Tibial artery (tissue), 4 donors: ENCODE measurements around the gene APEH.

Source experiments
- DNase-seq, 2 donors: peaks; one replicate each; pipeline ENCODE4 v3.0.0-alpha.2; 2019
- H3K27ac ChIP-seq, 2 donors: fragments of 200-600 bp; sonication (generic) in 1 of 2; 1 replicate in 1 of 2; 2 replicates in 1 of 2; pipeline ENCODE4 v1.5.1; 2018 to 2019; ENCODE audit warnings: mild to moderate bottlenecking in 1 of 2
- H3K27me3 ChIP-seq, 2 donors: fragments of 200-600 bp; sonication (generic) in 1 of 2; one replicate each; pipeline versions ENCODE4 v1.5.1 to v1.6.0; 2016 to 2019
- H3K36me3 ChIP-seq, 3 donors: fragments of 200-600 bp; sonication (generic) in 2 of 3; one replicate each; pipeline ENCODE4 v1.5.1; 2016 to 2019; ENCODE audit warnings: mild to moderate bottlenecking in 2 of 3
- H3K4me1 ChIP-seq, 4 donors: fragments of 200-600 bp; sonication (generic) in 2 of 4; 1 replicate in 3 of 4; 2 replicates in 1 of 4; pipeline ENCODE4 v1.5.1; 2016 to 2019
- H3K4me3 ChIP-seq, 2 donors: fragments of 200-600 bp; sonication (generic) in 1 of 2; 1 replicate in 1 of 2; 2 replicates in 1 of 2; pipeline ENCODE4 v1.5.1; 2018 to 2019; ENCODE audit warnings: mild to moderate bottlenecking in 2 of 2
- H3K9me3 ChIP-seq, 3 donors: fragments of 200-600 bp; sonication (generic) in 1 of 3; one replicate each; pipeline ENCODE4 v1.5.1; 2016 to 2019
- intact Hi-C: fragments of 100-400 bp; cut with DNase I; formaldehyde crosslinking; loops from one replicate; pipeline ENCODE4 v1.15.0; 2023; ENCODE audit warnings: low total_unique reads
- TF ChIP-seq, protein P1 (sequence below), 2 experiments: fragments of 200-600 bp in 1 of 2; fragments of 450-650 bp in 1 of 2; IDR thresholded peaks; one replicate each; pipeline ENCODE4 v1.5.1; 2017 to 2019; ENCODE audit warnings: antibody characterized with exemption in 2 of 2, mild to moderate bottlenecking in 1 of 2, moderate library complexity in 1 of 2

The APEH gene

DNA sequence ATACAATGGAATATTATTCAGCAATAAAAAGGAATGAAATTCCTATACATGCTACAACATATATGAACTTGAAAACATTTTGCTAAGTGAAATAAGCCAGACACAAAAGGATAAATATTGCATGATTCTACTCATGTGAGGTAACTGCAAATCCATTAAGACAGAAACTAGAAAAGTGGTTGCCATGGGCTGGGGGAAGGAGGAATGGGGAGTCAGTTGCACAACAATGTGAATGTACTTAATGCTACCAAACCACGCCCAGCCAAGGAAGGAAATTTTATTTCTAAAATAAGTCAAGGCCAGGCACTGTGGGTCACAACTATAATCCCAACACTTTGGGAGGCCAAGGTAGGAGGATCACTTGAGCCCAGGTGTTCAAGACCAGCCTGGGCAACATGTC lies 59.4 kb downstream of the APEH start:
- TF ChIP-seq, protein P1, sequence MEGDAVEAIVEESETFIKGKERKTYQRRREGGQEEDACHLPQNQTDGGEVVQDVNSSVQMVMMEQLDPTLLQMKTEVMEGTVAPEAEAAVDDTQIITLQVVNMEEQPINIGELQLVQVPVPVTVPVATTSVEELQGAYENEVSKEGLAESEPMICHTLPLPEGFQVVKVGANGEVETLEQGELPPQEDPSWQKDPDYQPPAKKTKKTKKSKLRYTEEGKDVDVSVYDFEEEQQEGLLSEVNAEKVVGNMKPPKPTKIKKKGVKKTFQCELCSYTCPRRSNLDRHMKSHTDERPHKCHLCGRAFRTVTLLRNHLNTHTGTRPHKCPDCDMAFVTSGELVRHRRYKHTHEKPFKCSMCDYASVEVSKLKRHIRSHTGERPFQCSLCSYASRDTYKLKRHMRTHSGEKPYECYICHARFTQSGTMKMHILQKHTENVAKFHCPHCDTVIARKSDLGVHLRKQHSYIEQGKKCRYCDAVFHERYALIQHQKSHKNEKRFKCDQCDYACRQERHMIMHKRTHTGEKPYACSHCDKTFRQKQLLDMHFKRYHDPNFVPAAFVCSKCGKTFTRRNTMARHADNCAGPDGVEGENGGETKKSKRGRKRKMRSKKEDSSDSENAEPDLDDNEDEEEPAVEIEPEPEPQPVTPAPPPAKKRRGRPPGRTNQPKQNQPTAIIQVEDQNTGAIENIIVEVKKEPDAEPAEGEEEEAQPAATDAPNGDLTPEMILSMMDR (IDR thresholded peaks at IDR 0.05): no peak
- intact Hi-C loops: no loop called here
- H3K4me1 ChIP-seq: no peaks in the 10 kb centered on the region
- no peak overlapping the region for H3K4me3 ChIP-seq
- peak in 1 of 2 donors; percentile 3 for DNase-seq
- peaks cover 68 to 95% (median 81%) of the 10 kb centered on the region in 3 donors for H3K36me3 ChIP-seq
- no peaks in the 10 kb centered on the region for H3K9me3 ChIP-seq
- H3K27me3 ChIP-seq: no peaks in the 10 kb centered on the region
- no peak overlapping the region for H3K27ac ChIP-seq
